Fibroblast of the aortic adventitia (primary cell): Measurements from ENCODE around the gene SLC25A38. TPM values are rescaled to one million over a fixed set of nuclear protein-coding genes. Genes with fewer than 3 reads are reported as not detected.

Source experiments
- DNase-seq: peaks from one replicate; pipeline ENCODE4 v3.0.0-alpha.2; 2010; ENCODE audit warnings: low read depth
- H3K4me3 ChIP-seq: 2 replicates; pipeline ENCODE4 v1.5.1; 2011; ENCODE audit warnings: low read depth, mild to moderate bottlenecking, control low read depth, low read length, moderate library complexity
- CTCF ChIP-seq: IDR thresholded peaks from 2 replicates; pipeline ENCODE4 v1.5.1; 2011; ENCODE audit warnings: mild to moderate bottlenecking, low read length, control low read depth, inconsistent platforms; ENCODE audit not compliant: insufficient read depth
- total RNA-seq: library from RNA; depleted of rRNA; stranded (reverse); fragments of >200 nt; gene quantifications from 2 replicates; pipeline ENCODE4 v1.2.3, GENCODE V29; 2012; ENCODE audit warnings: low replicate concordance

SLC25A38 gene
- total RNA-seq, 1 donor, result 19.3 TPM

- no peak overlapping the region for H3K4me3 ChIP-seq
- DNase-seq, result peak; percentile 22
- TF ChIP-seq CTCF, result peak; percentile 59
Observed at GRCh38 chr3:39378088-39378487, 5.1 kb upstream of the SLC25A38 start.

- H3K4me3 ChIP-seq, result no peak overlapping the region
- DNase-seq, result no peak
- no peak for TF ChIP-seq CTCF
Observed at GRCh38 chr3:39378957-39379777, 4.0 kb upstream of the SLC25A38 start.

GRCh38 chr3:39379778-39380155 is 3.4 kb upstream of the SLC25A38 start:
- TF ChIP-seq CTCF, result no peak
- no peak overlapping the region for H3K4me3 ChIP-seq

GRCh38 chr3:39381432-39381831 is 1.7 kb upstream of the SLC25A38 start:
- no peak for TF ChIP-seq CTCF
- H3K4me3 ChIP-seq, result no peak overlapping the region
- no peak for DNase-seq

More at GRCh38 chr3:39379778-39380155, 3.4 kb upstream of the SLC25A38 start:
- no peak for DNase-seq

- DNase-seq, result peak; percentile 86
- peak overlapping the region; percentile 89 for H3K4me3 ChIP-seq
- TF ChIP-seq CTCF, result no peak
Observed at GRCh38 chr3:39383881-39384664, 903 bp downstream of the SLC25A38 start.

- peak overlapping the region; percentile 89 for H3K4me3 ChIP-seq
- DNase-seq, result no peak
- no peak for TF ChIP-seq CTCF
Observed at GRCh38 chr3:39384665-39385000, 1.5 kb downstream of the SLC25A38 start.
